HEK293T (cell line): ENCODE measurements around the gene SUPT3H.

Experiments used
- ARNT ChIP-seq: fragments of 450-650 bp; IDR thresholded peaks from 2 replicates; pipeline ENCODE4 v1.6.1; 2017; ENCODE audit warnings: mild to moderate bottlenecking
- FOXK2 ChIP-seq: fragments of 450-650 bp; IDR thresholded peaks from 2 replicates; pipeline ENCODE4 v1.6.1; 2016; ENCODE audit warnings: mild to moderate bottlenecking
- NFRKB ChIP-seq: fragments of 450-650 bp; IDR thresholded peaks from 2 replicates; pipeline ENCODE4 v1.6.1; 2016; ENCODE audit warnings: mild to moderate bottlenecking, moderate library complexity
- SP1 ChIP-seq: fragments of 450-650 bp; IDR thresholded peaks from 2 replicates; pipeline ENCODE4 v1.6.1; 2017
- TARDBP ChIP-seq: fragments of 450-650 bp; IDR thresholded peaks from 2 replicates; pipeline ENCODE4 v1.6.1; 2016
- ZNF384 ChIP-seq: fragments of 450-650 bp; IDR thresholded peaks from 2 replicates; pipeline ENCODE4 v1.6.1; 2016

- TF ChIP-seq SP1 = no peak
- TF ChIP-seq TARDBP = no peak
- no peak for TF ChIP-seq ARNT
- no peak for TF ChIP-seq ZNF384
- TF ChIP-seq FOXK2 = no peak
- no peak for TF ChIP-seq NFRKB
Observed at GRCh38 chr6:45378334-45378926, 696 bp upstream of the SUPT3H start.
